ENCODE measurements around the gene ADAMTS2. TPM values are rescaled to one million over a fixed set of nuclear protein-coding genes. Genes with fewer than 3 reads are reported as not detected.
A peak's percentile ranks its signal among the peaks of the same experiment; 100 is the strongest.

The ADAMTS2 gene
- total and polyA plus RNA-seq, 2 of the 4 experiments (the other 2 are of a cell fraction), result 19.0 to 58.8 TPM

DNA sequence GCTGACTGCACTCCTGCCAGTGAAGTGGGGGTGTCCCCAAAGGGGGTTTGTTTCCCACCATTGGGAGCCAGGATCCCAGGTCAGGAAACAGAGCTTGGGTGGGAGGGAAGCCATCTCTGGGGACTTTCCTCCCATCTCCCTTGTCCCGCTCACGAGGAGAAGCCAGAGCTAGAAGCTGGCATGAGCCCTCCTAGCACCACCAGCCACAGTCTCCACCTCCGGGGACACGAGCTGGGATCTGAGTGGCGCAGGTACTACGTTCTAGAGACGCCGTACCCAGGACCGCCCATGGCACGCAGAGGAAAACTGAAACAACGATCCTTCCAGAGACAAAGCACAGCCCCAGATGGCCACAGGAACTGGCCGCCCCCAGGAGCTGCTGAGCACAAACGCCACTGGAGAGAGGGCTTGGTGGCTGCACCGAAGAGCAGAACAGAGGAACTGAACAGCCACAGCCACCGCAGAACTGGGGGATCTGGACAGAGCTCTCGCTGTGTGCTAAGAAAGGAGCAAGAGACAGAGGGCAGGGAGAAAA, 29.8 kb downstream of the ADAMTS2 start:
- Histone ChIP-seq H4K20me1 (ENCODE audit: insufficient read depth, low read length) (peaks cover 13% of the 10 kb centered on the region), H3K23ac (ENCODE audit: low read depth, low read length) (no peak overlapping the region), H3K4me3 (ENCODE audit: insufficient read depth, low read depth, low read length) (no peak overlapping the region), H4K8ac (ENCODE audit: low read depth in 2 of 2, low read length in 2 of 2) (peak overlapping the region; percentile 86 to 96; a peak in 3 of 4 replicates), H2BK15ac (ENCODE audit: low read depth, low read length) (peak overlapping the region; percentile 36; the same call in 1 of the 3 replicates), H4K91ac (ENCODE audit: insufficient read depth, low read depth, low read length) (peak overlapping the region; percentile 93), H3K18ac (ENCODE audit: low read depth, low read length) (peak overlapping the region; percentile 43), H3K4me1 (ENCODE audit: control insufficient read depth, insufficient read depth, low read length) (peaks cover 23% of the 10 kb centered on the region), H3K36me3 (ENCODE audit: control insufficient read depth, insufficient read depth, low read length) (no peaks in the 10 kb centered on the region; the same call in 1 of the 2 replicates), H3K9me1 (ENCODE audit: insufficient read depth, low read length) (peaks cover 26% of the 10 kb centered on the region), H4K5ac (ENCODE audit: low read depth, low read length) (peak overlapping the region; percentile 88), H2BK5ac (ENCODE audit: low read depth, low read length, poor library complexity, severe bottlenecking) (peak overlapping the region; percentile 61), H2AK9ac (replicated peaks; ENCODE audit: low read depth, low read length, poor library complexity) (peak overlapping the region; percentile 60), H2BK120ac (ENCODE audit: low read depth, low read length) (peak overlapping the region; percentile 55; the same call in 1 of the 2 replicates), H2AFZ (replicated peaks; ENCODE audit: low read length, poor library complexity) (no peak overlapping the region), H3K9ac (ENCODE audit: low read depth, low read length) (peak overlapping the region; percentile 29; the same call in 1 of the 2 replicates), H3K27me3 (ENCODE audit: control insufficient read depth, insufficient read depth, low read length) (no peaks in the 10 kb centered on the region), H3K56ac (ENCODE audit: extremely low read depth, insufficient read depth, low read length) (no peak overlapping the region), H3K9me3 (ENCODE audit: control insufficient read depth, insufficient read depth, low read length) (peaks cover 3% of the 10 kb centered on the region), H3K4ac (ENCODE audit: low read depth, low read length) (peak overlapping the region; percentile 97), H3K79me1 (ENCODE audit: low read depth in 1 of 2, low read length in 2 of 2) (peaks cover 15 to 78% of the 10 kb centered on the region in 2 experiments; a peak in 3 of 4 replicates), H3K14ac (replicated peaks; ENCODE audit: low read depth, low read length) (no peak overlapping the region; the same call in 1 of the 2 replicates), H3K4me2 (ENCODE audit: low read depth, low read length) (no peak overlapping the region), H3K27ac (ENCODE audit: insufficient read depth, low read length) (peak overlapping the region; percentile 66), H2AK5ac (ENCODE audit: low read depth, low read length) (peak overlapping the region; percentile 89), H2BK20ac (ENCODE audit: low read depth, low read length) (peak overlapping the region; percentile 21; the same call in 1 of the 2 replicates)
- no peak for TF ChIP-seq RFX5 (IDR thresholded peaks at IDR 0.05; ENCODE audit: low read depth, low read length)
- dilution Hi-C loops (cut with HindIII; ENCODE audit: low sequenced_read_pairs, unreplicated experiment) (no loop called here), intact Hi-C loops (cut with micrococcal nuclease) (no loop called here), in situ Hi-C loops (cut with MboI; ENCODE audit: low sequenced_read_pairs) (no loop called here)
- WGBS, 2 experiments (ENCODE audit: extremely low coverage in 2 of 2, insufficient read length in 1 of 2), result 94% methylated on average over 10 of the region's 16 CpGs; no CpG with 5 or more reads in 1 of the 2 experiments
- no peak for ATAC-seq (ENCODE audit: low read depth)
- POLR2A ChIA-PET (ENCODE audit: unreplicated experiment), result no interaction called here
- CTCF ChIA-PET, result no interaction called here
- BruUV-seq (replicated peaks), result no TSS peak
- no peak for DNase-seq
